Esophagus squamous epithelium (tissue), 5 donors: ENCODE results near the gene ZP2. TPM values are rescaled to one million over a fixed set of nuclear protein-coding genes. Genes with fewer than 3 reads are reported as not detected.
"Not testable (repeated sequence)": the region's sequence is repeated elsewhere in the genome, so short reads cannot be mapped to it uniquely, and the experiment has no call there.

Experiments used
- DNase-seq: peaks from one replicate; lab custom pipeline; 2025; lab: John Stamatoyannopoulos, UW
- H3K27ac ChIP-seq, 4 donors: fragments of 200-600 bp; sonication (generic); one replicate each; pipeline ENCODE4 v1.5.1; 2016 to 2019; ENCODE audit warnings: mild to moderate bottlenecking in 1 of 4
- H3K27me3 ChIP-seq, 4 donors: fragments of 200-600 bp; sonication (generic); 1 replicate in 3 of 4; 2 replicates in 1 of 4; pipeline versions ENCODE4 v1.5.1 to v1.6.0; 2017 to 2021; ENCODE audit warnings: antibody characterized with exemption in 1 of 4
- H3K36me3 ChIP-seq, 3 donors: fragments of 200-600 bp; sonication (generic); one replicate each; pipeline ENCODE4 v1.5.1; 2016 to 2019
- H3K4me1 ChIP-seq, 3 donors: fragments of 200-600 bp; sonication (generic); one replicate each; pipeline ENCODE4 v1.5.1; 2017 to 2019
- H3K4me3 ChIP-seq, 4 donors: fragments of 200-600 bp; sonication (generic); 1 replicate in 3 of 4; 2 replicates in 1 of 4; pipeline ENCODE4 v1.5.1; 2016 to 2019; ENCODE audit warnings: mild to moderate bottlenecking in 2 of 4, moderate library complexity in 1 of 4
- H3K9me3 ChIP-seq, 3 donors: fragments of 200-600 bp; sonication (generic); one replicate each; pipeline ENCODE4 v1.5.1; 2016 to 2019
- CTCF ChIP-seq, 6 experiments: fragments of 450-650 bp in 4 of 6; fragments of 200-600 bp in 2 of 6; sonication (generic) in 2 of 6; IDR thresholded peaks; one replicate each; pipeline ENCODE4 v1.5.1; 2016 to 2019; ENCODE audit warnings: antibody characterized with exemption in 6 of 6, mild to moderate bottlenecking in 4 of 6, moderate library complexity in 4 of 6
- POLR2A ChIP-seq, 4 donors: fragments of 450-650 bp; IDR thresholded peaks; one replicate each; pipeline ENCODE4 v1.6.1; 2017; ENCODE audit warnings: antibody characterized with exemption in 4 of 4, mild to moderate bottlenecking in 4 of 4, moderate library complexity in 3 of 4
- WGBS, 2 donors: methylation state at CpG; one replicate each; pipeline ENCODE4 v1.1.5; 2018; 5-methylcytosine and 5-hydroxymethylcytosine counted together
- intact Hi-C: fragments of 100-400 bp; cut with DNase I; formaldehyde crosslinking; loops from one replicate; pipeline ENCODE4 v1.15.0; 2022
- total RNA-seq, 4 donors: library from RNA; depleted of rRNA; stranded (reverse); fragments of >200 nt; gene quantifications; one replicate each; pipeline ENCODE4 v1.1.0, GENCODE V29; 2016
- donor health status: DM: yes; HTN: yes; CAD: no.

ZP2 gene
- total RNA-seq, 4 donors from 2014 or later = not detected

DNA sequence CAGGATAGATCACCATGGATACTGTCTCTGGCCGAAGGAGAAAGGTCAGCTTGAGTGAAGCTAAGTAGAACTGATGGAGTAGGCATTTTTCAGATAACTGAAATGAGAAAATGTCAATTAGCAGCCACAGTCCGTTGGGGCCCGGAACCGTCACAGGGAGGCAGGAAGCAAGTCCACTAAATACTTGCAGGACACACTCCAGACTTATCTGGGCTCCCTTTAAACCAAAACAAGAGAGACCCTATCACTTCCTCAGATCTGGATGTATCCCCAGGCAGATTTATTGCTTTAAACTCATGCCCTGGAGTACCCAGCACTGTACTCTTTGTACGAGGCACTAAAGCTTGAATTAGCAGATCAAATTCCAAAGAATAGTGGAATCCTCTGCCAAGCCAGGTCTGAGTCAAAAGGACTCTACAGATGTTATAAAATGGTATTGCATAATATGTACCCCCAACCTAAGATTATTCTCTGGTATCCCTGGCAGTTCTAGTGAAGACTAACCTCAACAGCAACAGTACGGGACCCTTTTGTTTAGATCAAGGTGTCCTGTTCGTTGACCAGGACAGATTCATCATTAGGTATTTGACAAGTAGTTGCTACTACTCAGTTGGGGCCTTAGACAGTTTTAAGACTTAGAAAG, 8.1 kb downstream of the ZP2 start:
- Histone ChIP-seq H3K4me1 (no peaks in the 10 kb centered on the region), H3K27me3 (peaks cover 0 to 54% (median 0%) of the 10 kb centered on the region in 4 donors), H3K27ac (no peak overlapping the region), H3K36me3 (no peaks in the 10 kb centered on the region), H3K9me3 (no peaks in the 10 kb centered on the region), H3K4me3 (no peak overlapping the region)
- TF ChIP-seq POLR2A (IDR thresholded peaks at IDR 0.05) (no peak), CTCF (IDR thresholded peaks at IDR 0.05) (no peak)
- DNase-seq = no peak
- WGBS, 2 donors = 60 to 61% methylated on average over 4 to 7 of the region's 7 CpGs
- intact Hi-C loops = no loop called here

DNA sequence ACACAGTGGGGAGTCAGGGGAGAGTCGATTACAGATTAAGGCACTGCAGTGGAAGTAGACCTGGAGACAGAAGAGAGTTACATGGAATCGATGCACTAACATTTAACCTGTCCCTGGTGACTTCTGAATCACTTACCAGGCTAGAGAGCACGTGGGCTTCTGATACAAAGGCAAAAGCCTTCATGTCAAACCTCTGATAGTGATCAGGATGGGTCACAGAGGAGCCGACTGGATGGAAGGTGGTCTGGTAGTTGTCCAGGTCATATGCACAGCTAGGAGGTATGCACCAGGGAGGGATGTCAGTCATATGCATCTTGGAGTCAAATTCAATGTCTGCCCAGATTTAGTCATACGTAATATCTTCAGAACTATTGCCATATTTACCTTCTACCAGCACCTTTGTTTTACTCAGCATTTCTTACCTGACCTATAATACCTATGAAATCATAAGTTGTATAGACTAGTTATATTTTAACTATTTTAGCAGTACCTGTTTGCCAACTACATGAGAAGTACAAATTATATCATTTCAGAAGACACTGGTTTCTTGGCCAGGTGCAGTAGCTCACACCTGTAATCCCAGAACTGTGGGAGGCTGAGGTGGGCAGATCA, 11.7 kb downstream of the ZP2 start:
- no peak overlapping the region for H3K27ac ChIP-seq

DNA sequence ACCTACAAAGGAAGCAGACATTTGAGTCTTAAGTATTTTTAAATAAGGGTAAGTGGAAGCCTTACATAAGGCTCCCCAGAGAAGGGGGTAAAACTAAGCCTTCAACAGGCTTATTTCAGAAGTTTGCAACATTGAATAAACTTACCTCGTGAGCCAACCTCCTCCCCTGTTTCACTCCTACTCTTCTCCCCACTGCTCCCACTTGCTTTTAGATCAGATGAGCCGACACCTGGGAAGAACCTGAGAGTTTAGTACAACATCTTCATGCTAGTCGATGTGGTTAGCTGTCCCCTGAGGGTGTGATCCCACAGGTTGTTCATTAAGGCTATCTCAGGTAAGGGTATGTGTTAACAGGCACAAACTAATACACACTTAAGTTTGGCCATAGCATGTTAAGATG, 13.8 kb downstream of the ZP2 start:
- Histone ChIP-seq H3K36me3 (no peaks in the 10 kb centered on the region), H3K27ac (no peak overlapping the region), H3K4me3 (no peak overlapping the region), H3K27me3 (peaks cover 0 to 56% (median 0%) of the 10 kb centered on the region in 4 donors), H3K9me3 (no peaks in the 10 kb centered on the region), H3K4me1 (no peaks in the 10 kb centered on the region)
- no peak for TF ChIP-seq CTCF (IDR thresholded peaks at IDR 0.05)
- no peak for TF ChIP-seq POLR2A (IDR thresholded peaks at IDR 0.05)
- intact Hi-C loops = loop anchor here (10.0 kb wide), 1 partner anchor 77 kb away; the partner anchor contains the start of gene CRYM
- no peak for DNase-seq
- 71 to 81% methylated on average over 3 of the region's 3 CpGs for WGBS, 2 donors

More for the DNA sequence above, 11.7 kb downstream of the ZP2 start:
- Histone ChIP-seq H3K36me3 (no peaks in the 10 kb centered on the region), H3K4me1 (no peaks in the 10 kb centered on the region), H3K9me3 (no peaks in the 10 kb centered on the region), H3K27me3 (peaks cover 0 to 64% (median 0%) of the 10 kb centered on the region in 4 donors), H3K4me3 (no peak overlapping the region)
- WGBS, 2 donors = 76 to 86% methylated on average over 5 of the region's 5 CpGs
- TF ChIP-seq POLR2A (IDR thresholded peaks at IDR 0.05) (no peak), CTCF (IDR thresholded peaks at IDR 0.05) (no peak)
- intact Hi-C loops = loop anchor here (10.0 kb wide), 1 partner anchor 75 kb away; the partner anchor contains the start of gene CRYM
- DNase-seq = no peak

DNA sequence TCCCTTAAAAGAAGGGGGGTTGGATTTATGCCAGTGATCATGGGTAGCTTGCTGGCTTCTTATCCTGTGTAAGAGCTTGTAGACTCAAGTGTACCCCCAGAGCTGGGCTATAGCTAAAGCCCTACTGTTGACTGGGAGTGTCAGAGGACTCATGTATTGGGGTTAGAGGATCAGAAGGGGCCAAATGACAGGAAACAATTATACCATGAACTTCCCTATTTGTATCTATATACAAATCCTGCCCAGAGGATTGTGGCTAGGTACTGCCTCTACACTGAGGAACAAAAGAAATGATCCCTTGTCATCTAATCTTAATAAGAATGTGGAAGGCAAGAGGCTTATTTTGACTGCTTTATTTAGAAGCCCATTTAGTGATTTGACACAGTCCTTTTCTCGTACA, 14.3 kb downstream of the ZP2 start:
- H3K4me1 ChIP-seq = no peaks in the 10 kb centered on the region
- no peak for DNase-seq
- H3K27ac ChIP-seq = no peak overlapping the region
- no peaks in the 10 kb centered on the region for H3K9me3 ChIP-seq
- 71 to 75% methylated on average over 1 of the region's 1 CpG for WGBS, 2 donors
- intact Hi-C loops = loop anchor here (10.0 kb wide), 1 partner anchor 78 kb away; the partner anchor contains the start of gene CRYM
- TF ChIP-seq POLR2A (IDR thresholded peaks at IDR 0.05) (no peak), CTCF (IDR thresholded peaks at IDR 0.05) (no peak)
- no peak overlapping the region for H3K4me3 ChIP-seq
- H3K36me3 ChIP-seq = no peaks in the 10 kb centered on the region
- H3K27me3 ChIP-seq = peaks cover 0 to 51% (median 0%) of the 10 kb centered on the region in 4 donors

GRCh38 chr16:21195330-21195729, 16.0 kb downstream of the ZP2 start:
- not testable (repeated sequence) for H3K9me3 ChIP-seq, H3K4me1 ChIP-seq, H3K4me3 ChIP-seq, H3K36me3 ChIP-seq, H3K27ac ChIP-seq, DNase-seq
- H3K27me3 ChIP-seq = peaks cover 0 to 33% (median 0%) of the 10 kb centered on the region in 4 donors
- WGBS, 2 donors = 91 to 94% methylated on average over 8 of the region's 8 CpGs
- intact Hi-C loops = loop anchor here (10.0 kb wide), 1 partner anchor 79 kb away; the partner anchor contains the start of gene CRYM
